GM23338 (cell line): Measurements from ENCODE around the gene CASP7. TPM values are rescaled to one million over a fixed set of nuclear protein-coding genes. Genes with fewer than 3 reads are reported as not detected.

Experiments
- ATAC-seq: fragments of 200-7000 bp; cut with Tn5 transposase; 3 replicates; pipeline ENCODE4 v1.9.1; 2020
- DNase-seq: peaks from one replicate; pipeline ENCODE4 v3.0.0-alpha.2; 2015; ENCODE audit warnings: low spot score
- H2AFZ ChIP-seq: fragments of 200-600 bp; sonication (generic); 2 replicates; pipeline ENCODE4 v1.8.0; 2016; ENCODE audit warnings: antibody characterized with exemption, mild to moderate bottlenecking, moderate library complexity
- H3F3A ChIP-seq: fragments of 200-600 bp; sonication (generic); replicated peaks from 2 replicates; pipeline ENCODE4 v1.8.0; 2017; ENCODE audit warnings: antibody characterized with exemption, mixed run types, low read depth
- H3K27ac ChIP-seq: fragments of 200-600 bp; sonication (generic); 2 replicates; pipeline ENCODE4 v1.6.1; 2016; ENCODE audit warnings: low read depth
- H3K27me3 ChIP-seq: fragments of 200-600 bp; sonication (generic); 2 replicates; pipeline ENCODE4 v1.8.0; 2016; ENCODE audit warnings: mild to moderate bottlenecking, mixed run types, moderate library complexity; ENCODE audit not compliant: insufficient read depth
- H3K36me3 ChIP-seq: fragments of 200-600 bp; sonication (generic); 2 replicates; pipeline ENCODE4 v1.8.0; 2016; ENCODE audit warnings: mild to moderate bottlenecking; ENCODE audit not compliant: insufficient read depth
- H3K4me1 ChIP-seq: fragments of 200-600 bp; sonication (generic); 2 replicates; pipeline ENCODE4 v1.8.0; 2016; ENCODE audit warnings: mild to moderate bottlenecking, moderate library complexity; ENCODE audit not compliant: insufficient read depth
- H3K4me2 ChIP-seq: fragments of 200-600 bp; sonication (generic); 2 replicates; pipeline ENCODE4 v1.7.1; 2017; ENCODE audit warnings: mixed run types
- H3K4me3 ChIP-seq: fragments of 200-600 bp; sonication (generic); 2 replicates; pipeline ENCODE4 v1.6.1; 2016; ENCODE audit warnings: mixed run types
- H3K79me2 ChIP-seq: fragments of 200-600 bp; sonication (generic); replicated peaks from 2 replicates; pipeline ENCODE4 v1.8.0; 2017; ENCODE audit warnings: mild to moderate bottlenecking; ENCODE audit not compliant: insufficient read depth
- H3K9me2 ChIP-seq: fragments of 200-600 bp; sonication (generic); 2 replicates; pipeline ENCODE4 v1.8.0; 2017; ENCODE audit not compliant: insufficient read depth
- H4K20me1 ChIP-seq: fragments of 200-600 bp; sonication (generic); replicated peaks from 2 replicates; pipeline ENCODE4 v1.8.0; 2017; ENCODE audit warnings: mild to moderate bottlenecking; ENCODE audit not compliant: insufficient read depth
- H3K27ac Mint-ChIP-seq: 2 replicates; pipeline ENCODE4 v1.8.0; 2020; ENCODE audit warnings: inconsistent platforms, mild to moderate bottlenecking, moderate library complexity, mixed read lengths
- H3K27me3 Mint-ChIP-seq: 3 replicates; pipeline ENCODE4 v1.8.0; 2022; ENCODE audit warnings: low read depth, mild to moderate bottlenecking, moderate library complexity, mixed read lengths, inconsistent platforms; ENCODE audit not compliant: insufficient read depth, poor library complexity
- H3K36me3 Mint-ChIP-seq: 3 replicates; pipeline ENCODE4 v1.8.0; 2021; ENCODE audit warnings: low read depth, mild to moderate bottlenecking, inconsistent platforms, moderate library complexity, mixed read lengths
- H3K4me1 Mint-ChIP-seq: 3 replicates; pipeline ENCODE4 v1.8.0; 2020; ENCODE audit warnings: mild to moderate bottlenecking, inconsistent platforms, mixed read lengths
- H3K4me3 Mint-ChIP-seq: 3 replicates; pipeline ENCODE4 v1.8.0; 2021; ENCODE audit warnings: moderate library complexity, mild to moderate bottlenecking, inconsistent platforms, mixed read lengths
- H3K9me3 Mint-ChIP-seq: 3 replicates; pipeline ENCODE4 v1.8.0; 2020; ENCODE audit warnings: moderate library complexity, mild to moderate bottlenecking, inconsistent platforms, mixed read lengths
- CREB1 ChIP-seq: fragments of 250-450 bp; sonication (Bioruptor Pico); IDR thresholded peaks from 2 replicates; pipeline ENCODE4 v1.5.0; 2020; ENCODE audit warnings: low read depth, mild to moderate bottlenecking, moderate library complexity
- EZH2 ChIP-seq: fragments of 200-600 bp; sonication (generic); IDR thresholded peaks from one replicate; pipeline ENCODE4 v1.8.0; 2017; ENCODE audit warnings: antibody characterized with exemption, mild to moderate bottlenecking, low read depth; ENCODE audit not compliant: unreplicated experiment
- EZH2phosphoT487 ChIP-seq: fragments of 200-600 bp; sonication (generic); IDR thresholded peaks from one replicate; pipeline ENCODE4 v1.8.1; 2018; ENCODE audit warnings: antibody characterized with exemption; ENCODE audit not compliant: unreplicated experiment
- JUNB ChIP-seq: IDR thresholded peaks from one replicate; pipeline ENCODE4 v1.6.1; 2016; ENCODE audit warnings: antibody characterized with exemption; ENCODE audit not compliant: unreplicated experiment
- NANOG ChIP-seq: IDR thresholded peaks from 2 replicates; pipeline ENCODE4 v1.6.1; 2016; ENCODE audit warnings: antibody characterized with exemption, borderline replicate concordance
- POLR2AphosphoS5 ChIP-seq: IDR thresholded peaks from 2 replicates; pipeline ENCODE4 v1.6.1; 2016; ENCODE audit warnings: antibody characterized with exemption, low read depth
- STAT1 ChIP-seq: IDR thresholded peaks from one replicate; pipeline ENCODE4 v1.6.1; 2016; ENCODE audit warnings: antibody characterized with exemption; ENCODE audit not compliant: unreplicated experiment
- ZNF114 ChIP-seq: fragments of 250-450 bp; sonication (Bioruptor Pico); IDR thresholded peaks from 2 replicates; pipeline ENCODE4 v1.5.0; 2020; ENCODE audit warnings: mild to moderate bottlenecking, moderate library complexity
- ZNF331 ChIP-seq: fragments of 250-450 bp; sonication (Bioruptor Pico); IDR thresholded peaks from 2 replicates; pipeline ENCODE4 v1.5.0; 2020; ENCODE audit warnings: low read depth, mild to moderate bottlenecking, moderate library complexity
- polyA plus RNA-seq: library from polyadenylated mRNA; unstranded; fragments of >200 nt; fragmentation: Nextera tagmentation; extraction: Ambion mirVana; gene quantifications from 2 replicates; pipeline ENCODE4 v1.2.1, GENCODE V29; 2016
- total RNA-seq: library from RNA; depleted of rRNA; stranded (reverse); fragments of >200 nt; shearing (Covaris generic); gene quantifications from 2 replicates; pipeline ENCODE4 v1.2.3, GENCODE V29; 2014
- TF ChIP-seq, protein P1 (sequence below): IDR thresholded peaks from 2 replicates; pipeline ENCODE4 v1.6.1; 2016; ENCODE audit warnings: antibody characterized with exemption
- TF ChIP-seq, protein P2 (sequence below): IDR thresholded peaks from one replicate; pipeline ENCODE4 v1.6.1; 2018; ENCODE audit warnings: antibody characterized with exemption; ENCODE audit not compliant: unreplicated experiment
- TF ChIP-seq, protein P3 (sequence below), 2 experiments: fragments of 200-600 bp in 1 of 2; sonication (generic) in 1 of 2; conservative IDR thresholded peaks; 2 replicates each; pipeline versions ENCODE4 v1.5.1 to v1.6.1; 2016 to 2017; ENCODE audit warnings: antibody characterized with exemption in 2 of 2, low read depth in 2 of 2, mild to moderate bottlenecking in 2 of 2, moderate library complexity in 1 of 2

Gene CASP7
- total and polyA plus RNA-seq, 2 experiments from 2014 or later, result 2.1 to 7.0 TPM

DNA sequence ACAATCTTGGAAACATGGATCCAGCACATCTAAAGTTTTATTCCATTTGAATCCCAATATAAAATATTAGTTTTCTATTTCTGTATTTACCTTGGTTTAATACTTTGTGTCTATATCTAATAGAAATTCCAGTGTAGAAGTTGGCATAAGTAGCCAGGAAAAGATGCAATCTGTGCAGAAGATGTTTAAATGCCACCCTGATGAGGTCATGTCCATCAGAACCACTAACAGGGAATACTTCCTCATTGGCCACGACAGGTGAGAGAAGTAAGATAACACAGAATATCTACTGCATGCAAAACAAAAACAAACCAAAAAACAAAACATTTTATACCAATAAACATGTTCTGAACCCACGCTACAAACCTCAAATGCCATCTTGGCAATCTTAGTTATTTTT is 87.5 kb downstream of the CASP7 start:
- Mint-ChIP-seq H3K27me3 (no peaks in the 10 kb centered on the region), H3K27ac (no peak overlapping the region), H3K36me3 (no peaks in the 10 kb centered on the region), H3K9me3 (peaks cover 9% of the 10 kb centered on the region), H3K4me1 (no peaks in the 10 kb centered on the region), H3K4me3 (no peak overlapping the region)
- H3K4me3 ChIP-seq, result no peak overlapping the region
- no peaks in the 10 kb centered on the region for H3K4me1 ChIP-seq
- H3K27me3 ChIP-seq, result no peaks in the 10 kb centered on the region
- no peaks in the 10 kb centered on the region for H4K20me1 ChIP-seq
- no peaks in the 10 kb centered on the region for H3K79me2 ChIP-seq
- TF ChIP-seq EZH2 (no peak), JUNB (no peak), EZH2phosphoT487 (no peak), CREB1 (CRISPR knock-in tag) (no peak), ZNF114 (CRISPR knock-in tag) (no peak), STAT1 (no peak)
- TF ChIP-seq, protein P1, sequence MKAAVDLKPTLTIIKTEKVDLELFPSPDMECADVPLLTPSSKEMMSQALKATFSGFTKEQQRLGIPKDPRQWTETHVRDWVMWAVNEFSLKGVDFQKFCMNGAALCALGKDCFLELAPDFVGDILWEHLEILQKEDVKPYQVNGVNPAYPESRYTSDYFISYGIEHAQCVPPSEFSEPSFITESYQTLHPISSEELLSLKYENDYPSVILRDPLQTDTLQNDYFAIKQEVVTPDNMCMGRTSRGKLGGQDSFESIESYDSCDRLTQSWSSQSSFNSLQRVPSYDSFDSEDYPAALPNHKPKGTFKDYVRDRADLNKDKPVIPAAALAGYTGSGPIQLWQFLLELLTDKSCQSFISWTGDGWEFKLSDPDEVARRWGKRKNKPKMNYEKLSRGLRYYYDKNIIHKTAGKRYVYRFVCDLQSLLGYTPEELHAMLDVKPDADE, result no peak
- no peak overlapping the region for H2AFZ ChIP-seq
- DNase-seq, result no peak
- H3F3A ChIP-seq, result no peaks in the 10 kb centered on the region
- H3K9me2 ChIP-seq, result no peaks in the 10 kb centered on the region
- ATAC-seq, result no peak
- no peak overlapping the region for H3K27ac ChIP-seq
- no peak overlapping the region for H3K4me2 ChIP-seq
- H3K36me3 ChIP-seq, result no peaks in the 10 kb centered on the region

DNA sequence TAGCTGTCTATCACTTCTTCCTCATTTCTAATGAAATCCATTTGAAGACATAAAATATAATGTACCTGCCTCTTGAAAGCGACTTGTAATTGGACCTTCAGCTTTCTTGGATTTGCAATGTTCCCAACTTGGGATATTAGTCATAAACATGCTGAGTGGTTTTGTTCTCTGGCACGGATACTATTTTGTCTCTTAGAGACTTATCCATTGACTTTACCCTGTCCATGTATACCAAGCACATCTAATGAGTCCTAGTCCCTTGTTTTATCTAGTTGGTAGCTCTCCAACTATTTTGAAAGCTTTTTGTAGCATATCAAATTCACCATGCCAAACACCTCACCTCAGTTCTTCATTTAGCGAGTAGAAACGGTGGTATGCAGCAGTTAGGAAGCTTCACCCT is 90.6 kb downstream of the CASP7 start:
- DNase-seq (no peak), ATAC-seq (no peak)
- no peak overlapping the region for H3K4me3 ChIP-seq
- H3K27ac ChIP-seq, result no peak overlapping the region
- Mint-ChIP-seq H3K27me3 (no peaks in the 10 kb centered on the region), H3K36me3 (no peaks in the 10 kb centered on the region), H3K9me3 (no peaks in the 10 kb centered on the region), H3K27ac (no peak overlapping the region), H3K4me3 (no peak overlapping the region), H3K4me1 (no peaks in the 10 kb centered on the region)
- 0 out of 2 replicates have a peak, but pooled peaks cover 4% of the 10 kb centered on the region for H3K9me2 ChIP-seq
- H3K4me1 ChIP-seq, result no peaks in the 10 kb centered on the region
- no peaks in the 10 kb centered on the region for H3K36me3 ChIP-seq
- H3K27me3 ChIP-seq, result no peaks in the 10 kb centered on the region
- no peak overlapping the region for H3K4me2 ChIP-seq
- no peaks in the 10 kb centered on the region for H3F3A ChIP-seq
- H3K79me2 ChIP-seq, result no peaks in the 10 kb centered on the region
- H4K20me1 ChIP-seq, result no peaks in the 10 kb centered on the region
- H2AFZ ChIP-seq, result no peak overlapping the region
- no peak for TF ChIP-seq EZH2
- TF ChIP-seq NANOG, result no peak
- no peak for TF ChIP-seq ZNF114 (CRISPR knock-in tag)
- TF ChIP-seq ZNF331 (CRISPR knock-in tag), result no peak
- no peak for TF ChIP-seq POLR2AphosphoS5
- TF ChIP-seq, protein P2, sequence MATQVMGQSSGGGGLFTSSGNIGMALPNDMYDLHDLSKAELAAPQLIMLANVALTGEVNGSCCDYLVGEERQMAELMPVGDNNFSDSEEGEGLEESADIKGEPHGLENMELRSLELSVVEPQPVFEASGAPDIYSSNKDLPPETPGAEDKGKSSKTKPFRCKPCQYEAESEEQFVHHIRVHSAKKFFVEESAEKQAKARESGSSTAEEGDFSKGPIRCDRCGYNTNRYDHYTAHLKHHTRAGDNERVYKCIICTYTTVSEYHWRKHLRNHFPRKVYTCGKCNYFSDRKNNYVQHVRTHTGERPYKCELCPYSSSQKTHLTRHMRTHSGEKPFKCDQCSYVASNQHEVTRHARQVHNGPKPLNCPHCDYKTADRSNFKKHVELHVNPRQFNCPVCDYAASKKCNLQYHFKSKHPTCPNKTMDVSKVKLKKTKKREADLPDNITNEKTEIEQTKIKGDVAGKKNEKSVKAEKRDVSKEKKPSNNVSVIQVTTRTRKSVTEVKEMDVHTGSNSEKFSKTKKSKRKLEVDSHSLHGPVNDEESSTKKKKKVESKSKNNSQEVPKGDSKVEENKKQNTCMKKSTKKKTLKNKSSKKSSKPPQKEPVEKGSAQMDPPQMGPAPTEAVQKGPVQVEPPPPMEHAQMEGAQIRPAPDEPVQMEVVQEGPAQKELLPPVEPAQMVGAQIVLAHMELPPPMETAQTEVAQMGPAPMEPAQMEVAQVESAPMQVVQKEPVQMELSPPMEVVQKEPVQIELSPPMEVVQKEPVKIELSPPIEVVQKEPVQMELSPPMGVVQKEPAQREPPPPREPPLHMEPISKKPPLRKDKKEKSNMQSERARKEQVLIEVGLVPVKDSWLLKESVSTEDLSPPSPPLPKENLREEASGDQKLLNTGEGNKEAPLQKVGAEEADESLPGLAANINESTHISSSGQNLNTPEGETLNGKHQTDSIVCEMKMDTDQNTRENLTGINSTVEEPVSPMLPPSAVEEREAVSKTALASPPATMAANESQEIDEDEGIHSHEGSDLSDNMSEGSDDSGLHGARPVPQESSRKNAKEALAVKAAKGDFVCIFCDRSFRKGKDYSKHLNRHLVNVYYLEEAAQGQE, result no peak
- TF ChIP-seq JUNB, result no peak
- TF ChIP-seq, protein P3, sequence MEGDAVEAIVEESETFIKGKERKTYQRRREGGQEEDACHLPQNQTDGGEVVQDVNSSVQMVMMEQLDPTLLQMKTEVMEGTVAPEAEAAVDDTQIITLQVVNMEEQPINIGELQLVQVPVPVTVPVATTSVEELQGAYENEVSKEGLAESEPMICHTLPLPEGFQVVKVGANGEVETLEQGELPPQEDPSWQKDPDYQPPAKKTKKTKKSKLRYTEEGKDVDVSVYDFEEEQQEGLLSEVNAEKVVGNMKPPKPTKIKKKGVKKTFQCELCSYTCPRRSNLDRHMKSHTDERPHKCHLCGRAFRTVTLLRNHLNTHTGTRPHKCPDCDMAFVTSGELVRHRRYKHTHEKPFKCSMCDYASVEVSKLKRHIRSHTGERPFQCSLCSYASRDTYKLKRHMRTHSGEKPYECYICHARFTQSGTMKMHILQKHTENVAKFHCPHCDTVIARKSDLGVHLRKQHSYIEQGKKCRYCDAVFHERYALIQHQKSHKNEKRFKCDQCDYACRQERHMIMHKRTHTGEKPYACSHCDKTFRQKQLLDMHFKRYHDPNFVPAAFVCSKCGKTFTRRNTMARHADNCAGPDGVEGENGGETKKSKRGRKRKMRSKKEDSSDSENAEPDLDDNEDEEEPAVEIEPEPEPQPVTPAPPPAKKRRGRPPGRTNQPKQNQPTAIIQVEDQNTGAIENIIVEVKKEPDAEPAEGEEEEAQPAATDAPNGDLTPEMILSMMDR (conservative IDR thresholded peaks at IDR 0.05; ENCODE audit: low read depth in 2 of 2), result no peak
- no peak for TF ChIP-seq STAT1
- no peak for TF ChIP-seq EZH2phosphoT487
